NCI-H446 (cell line): ENCODE data around the gene BCOR.

Experiments used
- DNase-seq, 2 experiments: peaks; one replicate each; lab custom pipeline; 2025; lab: John Stamatoyannopoulos, UW

The BCOR gene

GRCh38 chrX:40019541-40019940, 78.2 kb downstream of the BCOR start:
- no peak for DNase-seq

GRCh38 chrX:40018041-40018440, 79.7 kb downstream of the BCOR start:
- no peak for DNase-seq

GRCh38 chrX:40016749-40017148, 81.0 kb downstream of the BCOR start:
- DNase-seq = no peak

- DNase-seq = no peak
These were observed 82.1 kb downstream of the BCOR start for GRCh38 chrX:40015693-40016092.

DNA sequence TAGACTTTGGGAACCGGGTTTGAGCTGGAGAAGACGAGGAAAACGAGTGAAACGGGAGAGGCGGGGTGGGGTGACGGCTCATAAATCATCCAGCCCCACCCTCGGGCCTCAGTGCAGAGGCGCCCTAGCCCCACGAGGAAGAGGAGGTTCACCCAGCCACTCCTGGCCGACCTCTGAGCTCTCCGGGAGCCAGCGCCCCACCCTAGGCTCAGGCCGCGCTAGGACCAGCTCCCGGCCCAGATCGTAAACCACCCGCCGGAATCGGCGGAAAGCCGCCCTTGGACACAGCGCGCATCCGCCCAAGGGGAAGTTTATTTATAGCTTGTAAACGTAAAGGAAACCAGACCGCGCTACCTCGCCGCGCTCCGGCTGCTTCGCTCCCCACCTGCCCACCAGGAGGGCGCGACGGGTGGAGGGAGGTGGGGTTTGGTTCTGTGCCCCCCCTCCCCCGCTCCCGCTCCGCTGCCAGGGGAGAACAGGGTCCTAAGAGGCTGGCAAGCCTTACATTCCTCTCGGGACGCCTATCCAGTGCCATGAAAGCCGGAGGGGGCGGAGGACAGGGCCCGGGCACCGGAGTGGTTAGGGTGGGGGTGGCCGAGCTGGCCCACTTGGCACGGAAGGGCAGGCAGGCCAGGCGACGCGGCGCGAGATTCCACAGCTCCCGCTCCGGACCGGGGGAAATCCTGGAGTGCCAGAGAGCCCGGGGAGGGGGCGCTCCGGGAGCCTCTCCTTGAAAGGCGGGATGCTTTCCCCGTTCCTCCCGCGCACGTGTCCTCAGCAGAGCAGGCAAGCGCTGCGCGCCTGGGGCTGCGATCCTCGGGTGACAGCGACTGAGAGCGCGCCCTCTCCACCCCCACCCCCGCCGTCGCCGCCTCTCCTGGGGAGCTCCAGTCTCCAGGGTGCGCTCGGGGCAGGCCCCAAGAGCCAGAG, 84.2 kb downstream of the BCOR start:
- DNase-seq = peak; percentile 2 to 3

GRCh38 chrX:40012868-40013265, 84.9 kb downstream of the BCOR start:
- DNase-seq = no peak

GRCh38 chrX:40012039-40012867, 85.5 kb downstream of the BCOR start:
- no peak for DNase-seq

DNA sequence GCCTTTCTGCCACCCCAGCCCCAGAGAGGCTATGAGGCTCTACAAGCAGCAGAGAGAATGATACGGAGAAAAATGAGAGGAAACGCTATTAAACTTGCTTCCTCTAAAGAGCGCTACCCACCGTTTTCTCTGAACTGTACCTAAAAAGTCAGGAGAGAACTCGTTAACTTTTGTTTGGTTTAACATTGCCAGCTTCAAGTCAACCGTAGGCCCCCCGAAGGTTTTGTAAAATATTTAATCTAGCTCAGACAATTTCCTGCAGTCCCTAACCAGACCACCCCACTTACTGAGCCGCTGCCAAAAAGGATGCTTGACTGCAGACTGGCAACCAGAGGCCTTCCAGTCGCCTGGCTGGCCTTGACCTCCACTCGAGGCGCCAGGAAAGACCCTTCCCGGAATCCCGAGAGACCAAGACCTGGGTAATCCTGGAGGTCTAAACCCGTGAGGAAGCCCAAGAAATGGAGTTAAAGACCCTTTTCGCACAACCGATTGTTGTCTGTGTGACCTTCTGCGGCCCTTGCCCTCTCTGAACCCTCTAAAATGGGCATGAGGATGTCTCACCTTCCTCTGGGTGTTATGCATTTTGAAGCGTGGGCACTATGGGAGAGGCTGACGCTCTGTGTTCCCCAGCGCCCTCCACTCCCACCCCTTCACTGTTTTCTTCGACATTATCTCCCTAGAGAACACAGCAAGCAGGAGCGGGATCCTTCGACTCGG, 86.3 kb downstream of the BCOR start:
- DNase-seq = no peak

- DNase-seq = no peak
These were observed 87.0 kb downstream of the BCOR start for GRCh38 chrX:40010550-40011321.

DNA sequence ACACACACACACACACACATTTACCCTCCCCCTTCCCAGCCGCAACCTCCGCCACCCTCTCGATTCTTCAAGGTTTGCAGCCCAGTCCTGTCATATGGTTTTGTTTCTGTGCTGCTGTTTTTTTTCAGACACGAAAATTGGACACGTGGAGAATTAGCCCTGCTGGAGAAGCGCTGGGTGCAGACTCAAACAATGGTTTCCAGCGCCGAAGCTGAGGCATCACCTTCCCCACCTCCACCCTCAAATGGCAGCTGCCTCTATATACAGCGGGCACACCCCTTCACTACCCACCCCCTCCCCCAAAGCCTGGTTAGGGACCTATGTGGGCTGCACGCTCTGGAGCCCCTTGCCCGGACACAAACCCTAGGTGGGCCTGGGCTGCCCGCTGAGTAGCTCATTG, 87.9 kb downstream of the BCOR start:
- DNase-seq = no peak

DNA sequence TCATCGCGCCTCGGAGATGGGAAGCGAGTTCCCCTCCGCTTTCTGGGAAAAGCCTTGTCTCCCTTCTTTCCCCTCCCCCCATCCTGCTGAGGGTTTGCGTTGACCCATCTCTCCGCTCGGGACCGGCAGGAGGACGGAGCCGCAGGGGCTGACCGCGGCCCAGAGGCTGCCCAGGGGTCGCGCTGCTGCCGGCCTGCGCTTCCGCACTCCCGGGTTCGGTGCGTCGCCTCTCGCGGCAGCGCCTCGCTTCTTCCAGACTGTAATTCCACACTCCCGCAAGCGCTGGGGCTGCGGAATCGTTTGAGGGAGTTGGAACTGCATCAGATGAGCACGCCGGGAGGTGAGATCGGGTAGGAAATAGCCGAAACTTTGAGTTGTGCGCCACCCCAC, 88.3 kb downstream of the BCOR start:
- DNase-seq = no peak

GRCh38 chrX:40008791-40009461, 88.8 kb downstream of the BCOR start:
- DNase-seq = no peak

GRCh38 chrX:40007756-40008705, 89.7 kb downstream of the BCOR start:
- DNase-seq = no peak

DNA sequence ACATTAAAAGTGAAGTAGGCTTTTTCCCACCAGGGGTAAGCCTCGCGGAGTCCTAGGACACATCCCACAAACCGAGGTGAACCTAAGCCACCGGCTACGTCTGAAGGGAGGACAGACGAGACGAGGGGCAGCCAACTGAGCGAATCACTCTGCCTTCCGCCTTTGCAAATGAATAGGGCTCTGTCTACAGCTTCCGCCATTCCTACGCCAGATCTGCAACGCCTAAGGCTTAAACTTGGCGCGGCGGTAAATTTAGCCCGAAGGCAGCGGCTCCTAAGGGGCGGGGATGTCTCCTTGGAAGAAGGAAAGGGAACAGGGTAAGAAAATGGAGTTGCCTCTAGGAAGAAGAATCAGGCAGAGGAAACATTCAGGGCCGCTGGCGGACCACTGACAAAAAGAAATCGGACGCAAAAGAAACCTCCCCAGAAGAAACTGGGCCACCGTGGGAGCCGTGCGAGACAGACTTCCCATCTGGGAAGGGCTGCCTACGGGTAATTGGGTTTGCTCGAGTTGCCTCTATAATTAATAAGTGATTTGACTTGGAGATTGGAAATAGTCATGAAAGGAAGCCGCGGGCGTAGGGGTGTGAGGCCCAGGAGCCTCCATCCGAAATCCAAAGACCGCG, 90.5 kb downstream of the BCOR start:
- DNase-seq = no peak

- no peak for DNase-seq
These were observed 91.4 kb downstream of the BCOR start for GRCh38 chrX:40006106-40007017.

- no peak for DNase-seq
These were observed 92.3 kb downstream of the BCOR start for GRCh38 chrX:40005292-40006011.

GRCh38 chrX:40004921-40005291, 92.9 kb downstream of the BCOR start:
- no peak for DNase-seq

DNA sequence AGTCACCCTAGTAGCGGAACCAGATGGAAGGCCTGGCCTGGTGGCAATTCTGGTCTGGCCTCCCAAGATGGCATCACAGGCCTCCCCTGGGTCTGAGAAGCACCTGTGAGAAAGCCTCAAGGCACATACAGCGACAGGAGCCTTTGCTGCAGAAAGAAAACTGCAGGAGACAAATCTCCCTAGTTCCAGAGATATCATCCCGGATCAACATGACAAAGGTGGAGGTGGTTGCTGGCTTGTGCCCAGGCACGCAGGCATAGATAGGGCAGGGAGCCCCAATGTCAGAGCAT, 93.6 kb downstream of the BCOR start:
- no peak for DNase-seq
